Subcutaneous adipose tissue (tissue), 4 donors: ENCODE results near the gene SCML1. TPM values are rescaled to one million over a fixed set of nuclear protein-coding genes. Genes with fewer than 3 reads are reported as not detected.

ENCODE experiments used
- CTCF ChIP-seq: fragments of 450-650 bp; IDR thresholded peaks from one replicate; pipeline ENCODE4 v1.5.1; 2016; ENCODE audit warnings: low read depth, mild to moderate bottlenecking, control low read depth, antibody characterized with exemption, moderate library complexity
- total RNA-seq, 4 donors: library from RNA; depleted of rRNA; stranded (reverse); fragments of >200 nt; gene quantifications; one replicate each; pipeline ENCODE4 v1.1.0, GENCODE V29; 2016

SCML1 gene
- total RNA-seq, 4 donors from 2014 or later, result 17.0 to 21.5 (median 18.7) TPM

- TF ChIP-seq CTCF, result no peak
Observed at GRCh38 chrX:17721715-17722114, 15.6 kb upstream of the SCML1 start.

GRCh38 chrX:17725181-17725580 is 12.1 kb upstream of the SCML1 start:
- no peak for TF ChIP-seq CTCF

- no peak for TF ChIP-seq CTCF
Observed at GRCh38 chrX:17732138-17732783, 5.0 kb upstream of the SCML1 start.

- TF ChIP-seq CTCF, result no peak
Observed at GRCh38 chrX:17735406-17735805, 1.9 kb upstream of the SCML1 start.

- no peak for TF ChIP-seq CTCF
Observed at GRCh38 chrX:17736478-17736855, 826 bp upstream of the SCML1 start.

- no peak for TF ChIP-seq CTCF
Observed at GRCh38 chrX:17737710-17737985, 355 bp downstream of the SCML1 start.

- TF ChIP-seq CTCF, result no peak
Observed at GRCh38 chrX:17737986-17738713, 857 bp downstream of the SCML1 start.
